HEK293 (cell line): ENCODE data around the gene PWWP2A.

Experiments
- CTCF ChIA-PET: fragments of 350-600 bp; formaldehyde crosslinking; extraction: SDS; loops from one replicate; lab custom pipeline; 2021; ENCODE audit warnings: antibody characterized with exemption; lab: Yijun Ruan, JAX
- POLR2A ChIA-PET: fragments of 300-600 bp; formaldehyde crosslinking; extraction: SDS; loops from one replicate; lab custom pipeline; 2020; ENCODE audit warnings: antibody characterized with exemption, inconsistent platforms; lab: Yijun Ruan, JAX
- H3K27ac ChIP-seq: fragments of 200-500 bp; sonication (Bioruptor generic); 2 replicates; pipeline ENCODE4 v1.5.1; 2014; ENCODE audit warnings: low read depth, low read length, control low read depth, inconsistent platforms; ENCODE audit errors: extremely low read depth
- H3K36me3 ChIP-seq, 2 experiments: fragments of 200-500 bp in 1 of 2; sonication (Bioruptor generic) in 1 of 2; 1 replicate in 1 of 2; 2 replicates in 1 of 2; pipeline ENCODE4 v1.5.1; 2014 to 2017; ENCODE audit warnings: inconsistent platforms in 2 of 2, low read length in 2 of 2; ENCODE audit not compliant: control insufficient read depth in 2 of 2, insufficient read depth in 1 of 2
- H3K4me1 ChIP-seq: fragments of 200-500 bp; sonication (Bioruptor generic); 2 replicates; pipeline ENCODE4 v1.5.1; 2014; ENCODE audit warnings: mild to moderate bottlenecking, low read length, inconsistent platforms; ENCODE audit not compliant: control insufficient read depth, insufficient read depth
- H3K4me3 ChIP-seq: 2 replicates; pipeline ENCODE4 v1.5.1; 2011; ENCODE audit warnings: low read depth, mild to moderate bottlenecking, control low read depth, low read length, moderate library complexity
- H3K9me3 ChIP-seq: fragments of 200-500 bp; sonication (Bioruptor generic); 2 replicates; pipeline ENCODE4 v1.5.1; 2014; ENCODE audit warnings: low read depth, low read length, inconsistent platforms; ENCODE audit not compliant: control insufficient read depth, insufficient read depth
- EGR2 ChIP-seq: fragments of 450-650 bp; formaldehyde crosslinking; IDR thresholded peaks from 2 replicates; pipeline ENCODE4 v1.5.1; 2016; ENCODE audit warnings: low read depth, missing biosample characterization, missing genetic modification characterization
- KLF1 ChIP-seq: fragments of 450-650 bp; formaldehyde crosslinking; IDR thresholded peaks from 2 replicates; pipeline ENCODE4 v1.5.1; 2016; ENCODE audit warnings: missing biosample characterization, missing genetic modification characterization
- KLF10 ChIP-seq: fragments of 450-650 bp; IDR thresholded peaks from 2 replicates; pipeline ENCODE4 v1.5.1; 2018; ENCODE audit warnings: missing biosample characterization, mild to moderate bottlenecking, missing genetic modification characterization
- KLF9 ChIP-seq: fragments of 450-650 bp; formaldehyde crosslinking; IDR thresholded peaks from 2 replicates; pipeline ENCODE4 v1.5.1; 2016; ENCODE audit warnings: missing biosample characterization, missing genetic modification characterization, low read depth
- PRDM1 ChIP-seq: fragments of 450-650 bp; formaldehyde crosslinking; IDR thresholded peaks from 2 replicates; pipeline ENCODE4; 2016; ENCODE audit warnings: missing biosample characterization, missing genetic modification characterization
- ZBTB17 ChIP-seq: fragments of 450-650 bp; formaldehyde crosslinking; IDR thresholded peaks from 2 replicates; pipeline ENCODE4 v1.5.1; 2016; ENCODE audit warnings: missing biosample characterization, missing genetic modification characterization
- ZEB2 ChIP-seq: fragments of 450-650 bp; formaldehyde crosslinking; IDR thresholded peaks from 2 replicates; pipeline ENCODE4 v1.5.1; 2016; ENCODE audit warnings: missing biosample characterization, missing genetic modification characterization
- ZNF16 ChIP-seq: fragments of 450-650 bp; formaldehyde crosslinking; IDR thresholded peaks from 2 replicates; pipeline ENCODE4 v1.5.1; 2016; ENCODE audit warnings: low read depth, missing biosample characterization, missing genetic modification characterization
- ZNF2 ChIP-seq: fragments of 450-650 bp; formaldehyde crosslinking; IDR thresholded peaks from 2 replicates; pipeline ENCODE4 v1.5.1; 2016; ENCODE audit warnings: missing biosample characterization, missing genetic modification characterization
- ZNF302 ChIP-seq: fragments of 450-650 bp; formaldehyde crosslinking; IDR thresholded peaks from 2 replicates; pipeline ENCODE4 v1.5.1; 2016; ENCODE audit warnings: missing biosample characterization, missing genetic modification characterization, low read depth
- ZNF311 ChIP-seq: fragments of 450-650 bp; formaldehyde crosslinking; IDR thresholded peaks from 2 replicates; pipeline ENCODE4 v1.5.1; 2017; ENCODE audit warnings: missing biosample characterization, missing genetic modification characterization, borderline replicate concordance
- ZNF37A ChIP-seq: fragments of 450-650 bp; IDR thresholded peaks from 2 replicates; pipeline ENCODE4 v1.5.1; 2018; ENCODE audit warnings: missing biosample characterization, missing genetic modification characterization
- ZNF423 ChIP-seq: fragments of 450-650 bp; formaldehyde crosslinking; IDR thresholded peaks from 2 replicates; pipeline ENCODE4 v1.5.1; 2016; ENCODE audit warnings: missing biosample characterization, missing genetic modification characterization
- ZNF529 ChIP-seq: fragments of 450-650 bp; formaldehyde crosslinking; IDR thresholded peaks from 2 replicates; pipeline ENCODE4 v1.5.1; 2017; ENCODE audit warnings: missing genetic modification characterization, missing biosample characterization; ENCODE audit not compliant: insufficient replicate concordance
- ZNF544 ChIP-seq: fragments of 450-650 bp; formaldehyde crosslinking; IDR thresholded peaks from 2 replicates; pipeline ENCODE4 v1.5.0; 2017; ENCODE audit warnings: missing biosample characterization, missing genetic modification characterization
- ZNF561 ChIP-seq: fragments of 450-650 bp; IDR thresholded peaks from 2 replicates; pipeline ENCODE4 v1.5.1; 2018; ENCODE audit warnings: missing biosample characterization, missing genetic modification characterization, borderline replicate concordance
- ZNF571 ChIP-seq: fragments of 450-650 bp; formaldehyde crosslinking; IDR thresholded peaks from 2 replicates; pipeline ENCODE4 v1.5.0; 2017; ENCODE audit warnings: missing biosample characterization, missing genetic modification characterization
- ZNF610 ChIP-seq: fragments of 450-650 bp; formaldehyde crosslinking; IDR thresholded peaks from 2 replicates; pipeline ENCODE4 v1.5.1; 2016; ENCODE audit warnings: missing biosample characterization, missing genetic modification characterization, borderline replicate concordance
- ZNF747 ChIP-seq: fragments of 450-650 bp; formaldehyde crosslinking; IDR thresholded peaks from 2 replicates; pipeline ENCODE4 v1.5.1; 2016; ENCODE audit warnings: missing biosample characterization, missing genetic modification characterization
- TF ChIP-seq, protein P1 (sequence below): fragments of 450-650 bp; formaldehyde crosslinking; IDR thresholded peaks from 2 replicates; pipeline ENCODE4 v1.5.1; 2016; ENCODE audit warnings: missing biosample characterization, missing genetic modification characterization
- TF ChIP-seq, protein P2 (sequence below): fragments of 450-650 bp; formaldehyde crosslinking; IDR thresholded peaks from 2 replicates; pipeline ENCODE4 v1.5.1; 2017; ENCODE audit warnings: missing biosample characterization, missing genetic modification characterization
- TF ChIP-seq, protein P3 (sequence below): fragments of 450-650 bp; formaldehyde crosslinking; IDR thresholded peaks from 2 replicates; pipeline ENCODE4 v1.5.1; 2016; ENCODE audit warnings: missing biosample characterization, missing genetic modification characterization, low read depth
- TF ChIP-seq, protein P4 (sequence below): fragments of 450-650 bp; formaldehyde crosslinking; IDR thresholded peaks from 2 replicates; pipeline ENCODE4 v1.5.1; 2016; ENCODE audit warnings: missing biosample characterization, missing genetic modification characterization
- TF ChIP-seq, protein P5 (sequence below): fragments of 450-650 bp; formaldehyde crosslinking; IDR thresholded peaks from 2 replicates; pipeline ENCODE4 v1.5.1; 2016; ENCODE audit warnings: missing biosample characterization, missing genetic modification characterization

The PWWP2A gene

DNA sequence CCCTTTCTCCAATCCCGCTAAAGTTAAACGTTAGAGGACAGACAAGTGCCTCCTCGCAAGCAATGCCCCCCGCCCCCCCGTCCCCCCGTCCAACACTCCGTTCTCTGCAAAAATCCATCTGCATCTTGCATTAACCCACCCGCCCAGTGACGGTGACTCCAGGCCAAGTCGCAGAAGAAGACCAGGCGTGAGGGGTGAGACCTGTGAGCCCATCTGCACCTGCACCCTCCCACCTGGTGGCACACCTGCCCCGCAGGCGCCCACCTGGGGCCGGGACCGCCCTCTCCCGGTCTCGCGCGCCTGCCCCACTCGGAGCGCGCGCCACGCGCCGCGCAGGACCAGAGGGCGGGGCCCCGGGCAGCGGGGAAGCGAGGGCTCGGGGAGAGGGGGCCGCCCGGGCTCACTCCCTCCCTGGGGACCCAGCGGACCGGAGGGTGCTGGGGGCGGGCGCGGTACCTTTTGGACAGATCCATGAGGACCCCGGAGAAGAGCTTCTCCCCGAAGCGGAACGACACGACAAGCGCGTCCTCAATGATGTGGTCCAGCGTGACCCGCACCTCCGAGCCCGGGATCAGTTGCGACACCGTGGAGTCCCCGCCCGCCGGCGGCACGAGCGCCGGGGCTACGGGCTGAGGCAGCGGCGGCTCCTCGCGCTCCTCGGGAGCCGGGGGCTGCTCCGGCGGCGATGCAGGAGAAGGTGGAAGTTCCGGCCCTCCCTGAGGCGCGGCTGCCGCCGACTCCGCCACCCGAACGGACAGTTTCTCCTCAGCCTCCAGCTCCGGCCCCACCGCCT, 705 bp downstream of the PWWP2A start (continued):
- TF ChIP-seq KLF1 (tag by site-specific recombination) (no peak), KLF9 (tag by site-specific recombination) (0 out of 2 replicates have a peak, but pooled peaks have one; percentile 33), EGR2 (tag by site-specific recombination) (no peak), KLF10 (tag by site-specific recombination) (no peak), ZNF423 (peak; percentile 77)
- TF ChIP-seq, protein P1, sequence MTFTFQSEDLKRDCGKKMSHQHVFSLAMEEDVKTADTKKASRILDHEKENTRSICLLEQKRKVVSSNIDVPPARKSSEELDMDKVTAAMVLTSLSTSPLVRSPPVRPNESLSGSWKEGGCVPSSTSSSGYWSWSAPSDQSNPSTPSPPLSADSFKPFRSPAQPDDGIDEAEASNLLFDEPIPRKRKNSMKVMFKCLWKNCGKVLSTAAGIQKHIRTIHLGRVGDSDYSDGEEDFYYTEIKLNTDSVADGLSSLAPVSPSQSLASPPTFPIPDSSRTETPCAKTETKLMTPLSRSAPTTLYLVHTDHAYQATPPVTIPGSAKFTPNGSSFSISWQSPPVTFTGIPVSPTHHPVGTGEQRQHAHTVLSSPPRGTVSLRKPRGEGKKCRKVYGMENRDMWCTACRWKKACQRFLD (tag by site-specific recombination), result no peak
- TF ChIP-seq, protein P2, sequence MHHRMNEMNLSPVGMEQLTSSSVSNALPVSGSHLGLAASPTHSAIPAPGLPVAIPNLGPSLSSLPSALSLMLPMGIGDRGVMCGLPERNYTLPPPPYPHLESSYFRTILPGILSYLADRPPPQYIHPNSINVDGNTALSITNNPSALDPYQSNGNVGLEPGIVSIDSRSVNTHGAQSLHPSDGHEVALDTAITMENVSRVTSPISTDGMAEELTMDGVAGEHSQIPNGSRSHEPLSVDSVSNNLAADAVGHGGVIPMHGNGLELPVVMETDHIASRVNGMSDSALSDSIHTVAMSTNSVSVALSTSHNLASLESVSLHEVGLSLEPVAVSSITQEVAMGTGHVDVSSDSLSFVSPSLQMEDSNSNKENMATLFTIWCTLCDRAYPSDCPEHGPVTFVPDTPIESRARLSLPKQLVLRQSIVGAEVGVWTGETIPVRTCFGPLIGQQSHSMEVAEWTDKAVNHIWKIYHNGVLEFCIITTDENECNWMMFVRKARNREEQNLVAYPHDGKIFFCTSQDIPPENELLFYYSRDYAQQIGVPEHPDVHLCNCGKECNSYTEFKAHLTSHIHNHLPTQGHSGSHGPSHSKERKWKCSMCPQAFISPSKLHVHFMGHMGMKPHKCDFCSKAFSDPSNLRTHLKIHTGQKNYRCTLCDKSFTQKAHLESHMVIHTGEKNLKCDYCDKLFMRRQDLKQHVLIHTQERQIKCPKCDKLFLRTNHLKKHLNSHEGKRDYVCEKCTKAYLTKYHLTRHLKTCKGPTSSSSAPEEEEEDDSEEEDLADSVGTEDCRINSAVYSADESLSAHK (tag by site-specific recombination), result no peak

DNA sequence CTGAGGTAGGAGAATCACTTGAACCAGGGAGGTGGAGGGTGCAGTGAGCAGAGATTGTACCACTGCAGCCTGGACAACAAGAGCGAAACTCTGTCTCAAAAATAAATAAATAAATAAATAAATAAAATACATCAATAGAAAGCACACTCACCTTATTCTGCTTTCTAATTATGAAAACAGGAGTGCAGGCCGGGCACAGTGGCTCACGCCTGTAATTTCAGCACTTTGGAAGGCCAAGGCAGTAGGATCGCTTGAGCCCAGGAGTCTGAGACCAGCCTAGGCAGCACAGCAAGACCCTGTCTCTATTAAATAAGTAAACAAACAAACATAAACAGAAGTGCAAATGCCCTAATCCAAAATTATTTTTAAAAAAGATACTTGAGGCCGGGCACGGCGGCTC, 2.3 kb downstream of the PWWP2A start:
- no peaks in the 10 kb centered on the region for H3K9me3 ChIP-seq
- peaks cover 4% of the 10 kb centered on the region; the same call in 1 of the 2 replicates for H3K4me1 ChIP-seq
- CTCF ChIA-PET, result no interaction called here
- POLR2A ChIA-PET, result no interaction called here
- H3K36me3 ChIP-seq, result peaks cover 36 to 45% of the 10 kb centered on the region in 2 experiments; a peak in 2 of 3 replicates
- H3K4me3 ChIP-seq, result no peak overlapping the region
- H3K27ac ChIP-seq, result no peak overlapping the region
- TF ChIP-seq ZNF2 (tag by site-specific recombination) (no peak), ZNF571 (tag by site-specific recombination) (no peak), ZNF37A (no peak), PRDM1 (tag by site-specific recombination) (no peak), ZNF747 (tag by site-specific recombination) (no peak), ZEB2 (no peak), ZNF16 (tag by site-specific recombination) (no peak), ZNF544 (tag by site-specific recombination) (no peak), ZNF610 (tag by site-specific recombination) (no peak), ZNF529 (no peak), ZNF302 (tag by site-specific recombination) (no peak), ZNF561 (tag by site-specific recombination) (no peak), ZNF311 (tag by site-specific recombination) (no peak), ZBTB17 (no peak)
- TF ChIP-seq, protein P3, sequence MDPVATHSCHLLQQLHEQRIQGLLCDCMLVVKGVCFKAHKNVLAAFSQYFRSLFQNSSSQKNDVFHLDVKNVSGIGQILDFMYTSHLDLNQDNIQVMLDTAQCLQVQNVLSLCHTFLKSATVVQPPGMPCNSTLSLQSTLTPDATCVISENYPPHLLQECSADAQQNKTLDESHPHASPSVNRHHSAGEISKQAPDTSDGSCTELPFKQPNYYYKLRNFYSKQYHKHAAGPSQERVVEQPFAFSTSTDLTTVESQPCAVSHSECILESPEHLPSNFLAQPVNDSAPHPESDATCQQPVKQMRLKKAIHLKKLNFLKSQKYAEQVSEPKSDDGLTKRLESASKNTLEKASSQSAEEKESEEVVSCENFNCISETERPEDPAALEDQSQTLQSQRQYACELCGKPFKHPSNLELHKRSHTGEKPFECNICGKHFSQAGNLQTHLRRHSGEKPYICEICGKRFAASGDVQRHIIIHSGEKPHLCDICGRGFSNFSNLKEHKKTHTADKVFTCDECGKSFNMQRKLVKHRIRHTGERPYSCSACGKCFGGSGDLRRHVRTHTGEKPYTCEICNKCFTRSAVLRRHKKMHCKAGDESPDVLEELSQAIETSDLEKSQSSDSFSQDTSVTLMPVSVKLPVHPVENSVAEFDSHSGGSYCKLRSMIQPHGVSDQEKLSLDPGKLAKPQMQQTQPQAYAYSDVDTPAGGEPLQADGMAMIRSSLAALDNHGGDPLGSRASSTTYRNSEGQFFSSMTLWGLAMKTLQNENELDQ, result no peak
- TF ChIP-seq, protein P4, sequence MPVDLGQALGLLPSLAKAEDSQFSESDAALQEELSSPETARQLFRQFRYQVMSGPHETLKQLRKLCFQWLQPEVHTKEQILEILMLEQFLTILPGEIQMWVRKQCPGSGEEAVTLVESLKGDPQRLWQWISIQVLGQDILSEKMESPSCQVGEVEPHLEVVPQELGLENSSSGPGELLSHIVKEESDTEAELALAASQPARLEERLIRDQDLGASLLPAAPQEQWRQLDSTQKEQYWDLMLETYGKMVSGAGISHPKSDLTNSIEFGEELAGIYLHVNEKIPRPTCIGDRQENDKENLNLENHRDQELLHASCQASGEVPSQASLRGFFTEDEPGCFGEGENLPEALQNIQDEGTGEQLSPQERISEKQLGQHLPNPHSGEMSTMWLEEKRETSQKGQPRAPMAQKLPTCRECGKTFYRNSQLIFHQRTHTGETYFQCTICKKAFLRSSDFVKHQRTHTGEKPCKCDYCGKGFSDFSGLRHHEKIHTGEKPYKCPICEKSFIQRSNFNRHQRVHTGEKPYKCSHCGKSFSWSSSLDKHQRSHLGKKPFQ, result no peak
- TF ChIP-seq, protein P5, sequence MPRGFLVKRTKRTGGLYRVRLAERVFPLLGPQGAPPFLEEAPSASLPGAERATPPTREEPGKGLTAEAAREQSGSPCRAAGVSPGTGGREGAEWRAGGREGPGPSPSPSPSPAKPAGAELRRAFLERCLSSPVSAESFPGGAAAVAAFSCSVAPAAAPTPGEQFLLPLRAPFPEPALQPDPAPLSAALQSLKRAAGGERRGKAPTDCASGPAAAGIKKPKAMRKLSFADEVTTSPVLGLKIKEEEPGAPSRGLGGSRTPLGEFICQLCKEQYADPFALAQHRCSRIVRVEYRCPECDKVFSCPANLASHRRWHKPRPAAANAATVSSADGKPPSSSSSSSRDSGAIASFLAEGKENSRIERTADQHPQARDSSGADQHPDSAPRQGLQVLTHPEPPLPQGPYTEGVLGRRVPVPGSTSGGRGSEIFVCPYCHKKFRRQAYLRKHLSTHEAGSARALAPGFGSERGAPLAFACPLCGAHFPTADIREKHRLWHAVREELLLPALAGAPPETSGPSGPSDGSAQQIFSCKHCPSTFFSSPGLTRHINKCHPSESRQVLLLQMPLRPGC (tag by site-specific recombination), result no peak
- TF ChIP-seq, all 188 proteins: peak for 0
